Ovary (tissue), 9 donors: ENCODE results near the gene ST7. TPM values are rescaled to one million over a fixed set of nuclear protein-coding genes. Genes with fewer than 3 reads are reported as not detected.

ENCODE experiments used
- DNase-seq, 5 donors: peaks; one replicate each; pipeline ENCODE4 v3.0.0-alpha.2; 2019 to 2020
- H3K27ac ChIP-seq, 2 donors: fragments of 200-600 bp; one replicate each; pipeline versions ENCODE4 v1.5.1 to v1.8.0; 2019 to 2022
- H3K27me3 ChIP-seq: fragments of 200-600 bp; one replicate; pipeline ENCODE4 v1.8.0; 2022
- H3K36me3 ChIP-seq: fragments of 200-600 bp; sonication (generic); one replicate; pipeline ENCODE4 v1.5.1; 2019
- H3K4me1 ChIP-seq: one replicate; pipeline ENCODE4 v1.8.1; 2013; ENCODE audit warnings: mild to moderate bottlenecking, moderate library complexity; ENCODE audit not compliant: insufficient read depth
- H3K4me3 ChIP-seq: fragments of 200-600 bp; sonication (generic); one replicate; pipeline ENCODE4 v1.5.1; 2017
- H3K9me3 ChIP-seq, 2 donors: fragments of 200-600 bp in 1 of 2; sonication (generic) in 1 of 2; one replicate each; pipeline versions ENCODE4 v1.5.1 to v1.8.1; 2013 to 2019; ENCODE audit warnings: mild to moderate bottlenecking in 1 of 2, moderate library complexity in 1 of 2
- CTCF ChIP-seq, 3 donors: fragments of 450-650 bp in 2 of 3; fragments of 200-600 bp in 1 of 3; IDR thresholded peaks; one replicate each; pipeline versions ENCODE4 v1.5.1 to v1.8.0; 2016 to 2022; ENCODE audit warnings: antibody characterized with exemption in 3 of 3, mild to moderate bottlenecking in 1 of 3
- EP300 ChIP-seq: sonication (generic); formaldehyde crosslinking; IDR thresholded peaks from one replicate; pipeline ENCODE4 v1.6.1; 2017; ENCODE audit warnings: antibody characterized with exemption
- POLR2A ChIP-seq: fragments of 450-650 bp; IDR thresholded peaks from one replicate; pipeline ENCODE4 v1.6.1; 2017; ENCODE audit warnings: antibody characterized with exemption, mild to moderate bottlenecking, moderate library complexity
- WGBS, 3 donors: extraction: QIAGEN DNeasy Blood & Tissue Kit in 1 of 3; methylation state at CpG; one replicate each; pipeline versions ENCODE4 v1.1.5 to v1.1.7; 2013 to 2017; 5-methylcytosine and 5-hydroxymethylcytosine counted together
- intact Hi-C, 4 donors: fragments of 100-400 bp; cut with DNase I; formaldehyde crosslinking; loops; one replicate each; pipeline versions ENCODE4 v1.11.0 to v1.15.1; 2022 to 2023
- polyA plus RNA-seq, 2 donors: library from polyadenylated mRNA; stranded (reverse); fragments of 200-250 nt in 1 of 2; fragments of 350-450 nt in 1 of 2; fragmentation: Illumina TruSeq in 1 of 2; extraction: RNeasy Lipid Tissue Mini Kit (QIAGEN cat#74804) in 1 of 2; gene quantifications; one replicate each; pipeline ENCODE4 v1.2.3, GENCODE V29; 2013 to 2014
- total RNA-seq, 7 donors: library from RNA; depleted of rRNA in 2 of 7; stranded (reverse); fragments of >200 nt in 2 of 7; fragmentation: NEBNext Ultra II Directional in 3 of 7; extraction: Animal tissue kit (Norgen Biotek cat#: 25700) in 3 of 7; gene quantifications; one replicate each; pipeline versions ENCODE4 v1.1.0 to v1.2.4, GENCODE V29; 2016 to 2023
- donor health status: DM: no; HTN: no; CAD: no; lungs with moderate emphysema.
- donor health status: DM: no; HTN: no; CAD: no.
- donor health status: Bipolar disorder and iron deficiency.
- donor health status: DM: yes; HTN: yes; CAD: no.
- donor health status: DM: no; HTN: no; CAD: no.
- donor health status: DM: yes; HTN: yes; CAD: no.

Gene ST7
- total and polyA plus RNA-seq, 9 donors, result 14.1 to 37.7 (median 18.8) TPM

GRCh38 chr7:117069379-117069778, 116.1 kb downstream of the ST7 start:
- no peaks in the 10 kb centered on the region for H3K9me3 ChIP-seq
- intact Hi-C loops, result no loop called here
- no peak overlapping the region for H3K4me3 ChIP-seq
- H3K36me3 ChIP-seq, result no peaks in the 10 kb centered on the region
- DNase-seq, result no peak
- peaks cover 4% of the 10 kb centered on the region for H3K4me1 ChIP-seq
- TF ChIP-seq POLR2A, result no peak
- TF ChIP-seq EP300, result no peak
- TF ChIP-seq CTCF (IDR thresholded peaks at IDR 0.05), result no peak
- H3K27ac ChIP-seq, result no peak overlapping the region
- 90 to 97% (median 92%) methylated on average over 1 of the region's 1 CpG for WGBS, 3 donors
- no peaks in the 10 kb centered on the region for H3K27me3 ChIP-seq

GRCh38 chr7:117071551-117071950, 118.2 kb downstream of the ST7 start:
- Histone ChIP-seq H3K27me3 (no peaks in the 10 kb centered on the region), H3K4me3 (no peak overlapping the region), H3K36me3 (no peaks in the 10 kb centered on the region), H3K9me3 (no peaks in the 10 kb centered on the region), H3K4me1 (peaks cover 4% of the 10 kb centered on the region), H3K27ac (no peak overlapping the region)
- TF ChIP-seq POLR2A (no peak), CTCF (IDR thresholded peaks at IDR 0.05) (no peak), EP300 (no peak)
- WGBS, 3 donors, result 88 to 91% (median 90%) methylated on average over 3 of the region's 3 CpGs
- intact Hi-C loops, result no loop called here
- DNase-seq, result no peak

GRCh38 chr7:117072620-117073118, 119.4 kb downstream of the ST7 start:
- TF ChIP-seq POLR2A (no peak), EP300 (no peak), CTCF (IDR thresholded peaks at IDR 0.05) (no peak)
- peaks cover 4% of the 10 kb centered on the region for H3K4me1 ChIP-seq
- no peak overlapping the region for H3K4me3 ChIP-seq
- no peak for DNase-seq
- intact Hi-C loops, result no loop called here
- no peaks in the 10 kb centered on the region for H3K36me3 ChIP-seq
- no peak overlapping the region for H3K27ac ChIP-seq
- no peaks in the 10 kb centered on the region for H3K27me3 ChIP-seq
- H3K9me3 ChIP-seq, result no peaks in the 10 kb centered on the region
- 71 to 80% (median 77%) methylated on average over 7 of the region's 7 CpGs for WGBS, 3 donors

- Histone ChIP-seq H3K36me3 (no peaks in the 10 kb centered on the region), H3K4me1 (no peaks in the 10 kb centered on the region), H3K9me3 (no peaks in the 10 kb centered on the region), H3K27me3 (no peaks in the 10 kb centered on the region), H3K4me3 (no peak overlapping the region), H3K27ac (no peak overlapping the region)
- DNase-seq, result no peak
- intact Hi-C loops, result no loop called here
- TF ChIP-seq POLR2A (no peak), EP300 (no peak), CTCF (IDR thresholded peaks at IDR 0.05) (no peak)
- 82 to 91% (median 91%) methylated on average over 4 of the region's 4 CpGs for WGBS, 3 donors
These were observed 121.1 kb downstream of the ST7 start for GRCh38 chr7:117074378-117074777.

- 99% methylated on average over 2 of the region's 2 CpGs for WGBS, 3 donors
These were observed 122.6 kb downstream of the ST7 start for GRCh38 chr7:117075934-117076333.

More at GRCh38 chr7:117075934-117076333, 122.6 kb downstream of the ST7 start:
- Histone ChIP-seq H3K27ac (no peak overlapping the region), H3K27me3 (no peaks in the 10 kb centered on the region), H3K9me3 (no peaks in the 10 kb centered on the region), H3K4me3 (no peak overlapping the region), H3K4me1 (no peaks in the 10 kb centered on the region), H3K36me3 (no peaks in the 10 kb centered on the region)
- DNase-seq, result no peak
- TF ChIP-seq POLR2A (no peak), EP300 (no peak), CTCF (IDR thresholded peaks at IDR 0.05) (no peak)
- intact Hi-C loops, result no loop called here
